GM23338 (cell line): Measurements from ENCODE around the gene PAIP2. TPM values are rescaled to one million over a fixed set of nuclear protein-coding genes. Genes with fewer than 3 reads are reported as not detected.

Experiments used
- ATAC-seq: fragments of 200-7000 bp; cut with Tn5 transposase; 3 replicates; pipeline ENCODE4 v1.9.1; 2020
- DNase-seq: peaks from one replicate; pipeline ENCODE4 v3.0.0-alpha.2; 2015; ENCODE audit warnings: low spot score
- H2AFZ ChIP-seq: fragments of 200-600 bp; sonication (generic); 2 replicates; pipeline ENCODE4 v1.8.0; 2016; ENCODE audit warnings: antibody characterized with exemption, mild to moderate bottlenecking, moderate library complexity
- H3F3A ChIP-seq: fragments of 200-600 bp; sonication (generic); replicated peaks from 2 replicates; pipeline ENCODE4 v1.8.0; 2017; ENCODE audit warnings: antibody characterized with exemption, mixed run types, low read depth
- H3K27ac ChIP-seq: fragments of 200-600 bp; sonication (generic); 2 replicates; pipeline ENCODE4 v1.6.1; 2016; ENCODE audit warnings: low read depth
- H3K27me3 ChIP-seq: fragments of 200-600 bp; sonication (generic); 2 replicates; pipeline ENCODE4 v1.8.0; 2016; ENCODE audit warnings: mild to moderate bottlenecking, mixed run types, moderate library complexity; ENCODE audit not compliant: insufficient read depth
- H3K36me3 ChIP-seq: fragments of 200-600 bp; sonication (generic); 2 replicates; pipeline ENCODE4 v1.8.0; 2016; ENCODE audit warnings: mild to moderate bottlenecking; ENCODE audit not compliant: insufficient read depth
- H3K4me1 ChIP-seq: fragments of 200-600 bp; sonication (generic); 2 replicates; pipeline ENCODE4 v1.8.0; 2016; ENCODE audit warnings: mild to moderate bottlenecking, moderate library complexity; ENCODE audit not compliant: insufficient read depth
- H3K4me2 ChIP-seq: fragments of 200-600 bp; sonication (generic); 2 replicates; pipeline ENCODE4 v1.7.1; 2017; ENCODE audit warnings: mixed run types
- H3K4me3 ChIP-seq: fragments of 200-600 bp; sonication (generic); 2 replicates; pipeline ENCODE4 v1.6.1; 2016; ENCODE audit warnings: mixed run types
- H3K79me2 ChIP-seq: fragments of 200-600 bp; sonication (generic); replicated peaks from 2 replicates; pipeline ENCODE4 v1.8.0; 2017; ENCODE audit warnings: mild to moderate bottlenecking; ENCODE audit not compliant: insufficient read depth
- H3K9me2 ChIP-seq: fragments of 200-600 bp; sonication (generic); 2 replicates; pipeline ENCODE4 v1.8.0; 2017; ENCODE audit not compliant: insufficient read depth
- H4K20me1 ChIP-seq: fragments of 200-600 bp; sonication (generic); replicated peaks from 2 replicates; pipeline ENCODE4 v1.8.0; 2017; ENCODE audit warnings: mild to moderate bottlenecking; ENCODE audit not compliant: insufficient read depth
- H3K27ac Mint-ChIP-seq: 2 replicates; pipeline ENCODE4 v1.8.0; 2020; ENCODE audit warnings: inconsistent platforms, mild to moderate bottlenecking, moderate library complexity, mixed read lengths
- H3K27me3 Mint-ChIP-seq: 3 replicates; pipeline ENCODE4 v1.8.0; 2022; ENCODE audit warnings: low read depth, mild to moderate bottlenecking, moderate library complexity, mixed read lengths, inconsistent platforms; ENCODE audit not compliant: insufficient read depth, poor library complexity
- H3K36me3 Mint-ChIP-seq: 3 replicates; pipeline ENCODE4 v1.8.0; 2021; ENCODE audit warnings: low read depth, mild to moderate bottlenecking, inconsistent platforms, moderate library complexity, mixed read lengths
- H3K4me1 Mint-ChIP-seq: 3 replicates; pipeline ENCODE4 v1.8.0; 2020; ENCODE audit warnings: mild to moderate bottlenecking, inconsistent platforms, mixed read lengths
- H3K4me3 Mint-ChIP-seq: 3 replicates; pipeline ENCODE4 v1.8.0; 2021; ENCODE audit warnings: moderate library complexity, mild to moderate bottlenecking, inconsistent platforms, mixed read lengths
- H3K9me3 Mint-ChIP-seq: 3 replicates; pipeline ENCODE4 v1.8.0; 2020; ENCODE audit warnings: moderate library complexity, mild to moderate bottlenecking, inconsistent platforms, mixed read lengths
- POLR2AphosphoS5 ChIP-seq: IDR thresholded peaks from 2 replicates; pipeline ENCODE4 v1.6.1; 2016; ENCODE audit warnings: antibody characterized with exemption, low read depth
- ZNF462 ChIP-seq: fragments of 250-450 bp; sonication (Bioruptor Pico); IDR thresholded peaks from 2 replicates; pipeline ENCODE4 v1.5.0; 2020; ENCODE audit warnings: mild to moderate bottlenecking, moderate library complexity
- polyA plus RNA-seq: library from polyadenylated mRNA; unstranded; fragments of >200 nt; fragmentation: Nextera tagmentation; extraction: Ambion mirVana; gene quantifications from 2 replicates; pipeline ENCODE4 v1.2.1, GENCODE V29; 2016
- total RNA-seq: library from RNA; depleted of rRNA; stranded (reverse); fragments of >200 nt; shearing (Covaris generic); gene quantifications from 2 replicates; pipeline ENCODE4 v1.2.3, GENCODE V29; 2014

PAIP2 gene
- total and polyA plus RNA-seq, 2 experiments from 2014 or later = 132 to 277 TPM

DNA sequence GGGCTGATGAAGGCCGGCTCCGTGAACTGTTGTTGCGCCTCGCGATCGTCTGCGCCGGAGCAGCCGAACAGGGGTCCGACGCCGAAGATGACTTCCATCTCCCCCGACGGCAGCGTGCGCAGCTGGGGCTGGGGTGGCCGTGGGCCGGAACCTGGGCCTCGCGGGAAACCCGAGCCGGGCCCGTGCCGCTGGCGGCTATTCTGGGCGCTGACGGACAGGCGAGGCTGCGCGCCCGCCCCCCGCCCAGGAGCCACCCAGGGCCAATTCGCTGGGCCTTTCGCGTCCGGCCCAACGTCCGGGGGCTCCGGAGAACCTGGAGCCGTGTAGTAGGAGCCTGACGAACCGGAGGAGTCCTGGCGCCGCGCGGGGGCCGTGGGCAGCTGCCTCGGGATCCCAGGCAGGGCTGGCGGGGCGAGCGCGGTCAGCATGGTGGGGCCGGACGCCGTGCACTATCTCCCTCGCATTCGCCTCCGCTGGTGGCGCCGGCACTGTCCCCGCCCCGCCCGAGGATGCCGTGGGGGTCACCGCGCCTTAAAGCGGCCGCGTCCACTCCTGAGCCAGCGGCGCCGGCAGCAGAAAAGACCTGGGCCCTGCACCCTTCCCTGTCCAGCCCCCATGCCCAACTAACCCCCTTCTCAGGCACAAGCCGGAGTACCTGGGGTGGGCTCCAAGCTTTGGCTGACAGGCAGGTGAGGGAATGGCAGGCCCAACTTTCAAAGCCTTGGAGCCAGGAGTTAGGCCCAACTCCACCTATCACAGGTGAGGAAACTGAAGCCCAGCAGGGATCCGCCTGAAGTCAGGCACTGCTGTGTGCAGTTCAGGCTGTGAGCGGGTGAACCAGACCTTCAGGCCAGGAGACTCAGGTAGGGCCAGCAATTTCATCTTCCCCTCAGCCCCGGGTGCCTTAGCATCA lies 53.3 kb downstream of the PAIP2 start, which contains the start of gene PROB1:
Gene PROB1, minus strand, starts transcription at position 451 of the 913 bp plus-strand sequence. Its CDS starts 23 bp downstream, at position 428.
- peak; percentile 17 for TF ChIP-seq POLR2AphosphoS5
- no peak for TF ChIP-seq ZNF462 (CRISPR knock-in tag)
- Histone ChIP-seq H3K36me3 (no peaks in the 10 kb centered on the region), H3K4me1 (peaks cover 4% of the 10 kb centered on the region; the same call in 1 of the 2 replicates), H2AFZ (peak within 1 kb of the TSS; percentile 98), H3K4me3 (peak within 1 kb of the TSS; percentile 81), H3K79me2 (no peaks in the 10 kb centered on the region), H4K20me1 (no peaks in the 10 kb centered on the region), H3K27me3 (peaks cover 44% of the 10 kb centered on the region), H3F3A (peaks cover 25% of the 10 kb centered on the region), H3K9me2 (no peaks in the 10 kb centered on the region), H3K4me2 (peak within 1 kb of the TSS; percentile 96), H3K27ac (no peak within 1 kb of the TSS)
- peaks cover 46% of the 10 kb centered on the region for H3K27me3 Mint-ChIP-seq
- DNase-seq (peak; percentile 63), ATAC-seq (peak; percentile 8)
- H3K4me3 Mint-ChIP-seq = peak within 1 kb of the TSS; percentile 86
- H3K9me3 Mint-ChIP-seq = no peaks in the 10 kb centered on the region
- H3K4me1 Mint-ChIP-seq = peaks cover 23% of the 10 kb centered on the region
- no peak within 1 kb of the TSS for H3K27ac Mint-ChIP-seq
- peaks cover 13% of the 10 kb centered on the region for H3K36me3 Mint-ChIP-seq
